HG03175 (cell line): ENCODE data around the gene PDIA5.

Experiments
- ATAC-seq: cut with Tn5 transposase; IDR thresholded peaks from one replicate; pipeline ENCODE4 v1.9.1; 2021; ENCODE audit warnings: mild to moderate bottlenecking, moderate library complexity; ENCODE audit not compliant: unreplicated experiment

The PDIA5 gene

GRCh38 chr3:123159926-123160635 lies 93.3 kb downstream of the PDIA5 start:
- ATAC-seq: no peak

- ATAC-seq: no peak
These were observed 94.3 kb downstream of the PDIA5 start for GRCh38 chr3:123161167-123161566.

GRCh38 chr3:123163141-123163540 lies 96.3 kb downstream of the PDIA5 start:
- no peak for ATAC-seq

- ATAC-seq: no peak
These were observed 98.3 kb downstream of the PDIA5 start for GRCh38 chr3:123165163-123165562.

- ATAC-seq: no peak
These were observed 100.9 kb downstream of the PDIA5 start for GRCh38 chr3:123167686-123168085.

- no peak for ATAC-seq
These were observed 101.3 kb downstream of the PDIA5 start for GRCh38 chr3:123168122-123168521.

- ATAC-seq: no peak
These were observed 101.8 kb downstream of the PDIA5 start for GRCh38 chr3:123168605-123169004.

GRCh38 chr3:123169492-123169929 lies 102.7 kb downstream of the PDIA5 start:
- ATAC-seq: no peak

GRCh38 chr3:123169930-123170329 lies 103.1 kb downstream of the PDIA5 start:
- ATAC-seq: no peak

GRCh38 chr3:123180791-123181190 lies 114.0 kb downstream of the PDIA5 start:
- no peak for ATAC-seq

GRCh38 chr3:123186695-123187094 lies 119.9 kb downstream of the PDIA5 start:
- no peak for ATAC-seq

- no peak for ATAC-seq
These were observed 121.2 kb downstream of the PDIA5 start for GRCh38 chr3:123188058-123188457.

GRCh38 chr3:123193448-123194101 lies 126.8 kb downstream of the PDIA5 start:
- no peak for ATAC-seq

- no peak for ATAC-seq
These were observed 127.7 kb downstream of the PDIA5 start for GRCh38 chr3:123194552-123194951.

- ATAC-seq: no peak
These were observed 131.5 kb downstream of the PDIA5 start for GRCh38 chr3:123198372-123198771.

- no peak for ATAC-seq
These were observed 134.4 kb downstream of the PDIA5 start for GRCh38 chr3:123201223-123201556.

- peak; percentile 99 for ATAC-seq
These were observed 135.0 kb downstream of the PDIA5 start, which contains the start of gene SEC22A for GRCh38 chr3:123201557-123202427. TSS of gene SEC22A (plus strand) at chr3:123201943. CDS start at chr3:123209218, 7,275 bp downstream.

- ATAC-seq: no peak
These were observed 135.6 kb downstream of the PDIA5 start for GRCh38 chr3:123202451-123202850.
